Vagina (tissue), 2 donors: ENCODE results near the gene SNCG.

Source experiments
- CTCF ChIP-seq, 3 experiments: fragments of 450-650 bp in 2 of 3; fragments of 200-600 bp in 1 of 3; sonication (generic) in 1 of 3; IDR thresholded peaks; one replicate each; pipeline ENCODE4 v1.5.1; 2017 to 2019; ENCODE audit warnings: antibody characterized with exemption in 3 of 3, mild to moderate bottlenecking in 2 of 3, moderate library complexity in 2 of 3
- POLR2A ChIP-seq, 2 donors: fragments of 450-650 bp; IDR thresholded peaks; one replicate each; pipeline ENCODE4 v1.6.1; 2017; ENCODE audit warnings: antibody characterized with exemption in 2 of 2, mild to moderate bottlenecking in 2 of 2, moderate library complexity in 2 of 2

- TF ChIP-seq CTCF (IDR thresholded peaks at IDR 0.05) (no peak), POLR2A (IDR thresholded peaks at IDR 0.05) (no peak)
Measured at GRCh38 chr10:86968994-86969355, 10.6 kb downstream of the SNCG start.
